Measurements from ENCODE around the gene ERFL.

Gene ERFL

GRCh38 chr19:41912899-41913537 is 15.2 kb downstream of the ERFL start:
- DNase-seq = no peak

- no peak for DNase-seq
Measured at GRCh38 chr19:41911889-41912731, 16.1 kb downstream of the ERFL start.

- DNase-seq = no peak
Measured at GRCh38 chr19:41910992-41911888, 17.0 kb downstream of the ERFL start.

GRCh38 chr19:41910240-41910991 is 17.8 kb downstream of the ERFL start:
- DNase-seq = no peak

GRCh38 chr19:41909706-41910105 is 18.5 kb downstream of the ERFL start:
- no peak for DNase-seq

GRCh38 chr19:41908724-41909464 is 19.4 kb downstream of the ERFL start:
- no peak for DNase-seq

GRCh38 chr19:41907994-41908615 is 20.1 kb downstream of the ERFL start:
- no peak for DNase-seq

GRCh38 chr19:41906916-41907680 is 21.2 kb downstream of the ERFL start:
- no peak for DNase-seq

GRCh38 chr19:41906271-41906670 is 22.0 kb downstream of the ERFL start:
- no peak for DNase-seq

GRCh38 chr19:41905273-41906002 is 22.8 kb downstream of the ERFL start:
- no peak for DNase-seq

- DNase-seq = no peak
Measured at GRCh38 chr19:41904118-41904870, 24.0 kb downstream of the ERFL start.

- DNase-seq = no peak
Measured at GRCh38 chr19:41903193-41903953, 24.9 kb downstream of the ERFL start.

GRCh38 chr19:41902594-41902993 is 25.7 kb downstream of the ERFL start:
- no peak for DNase-seq

- DNase-seq = no peak
Measured at GRCh38 chr19:41901707-41902360, 26.4 kb downstream of the ERFL start.

GRCh38 chr19:41898235-41898634 is 30.0 kb downstream of the ERFL start:
- no peak for DNase-seq

GRCh38 chr19:41897820-41898219 is 30.4 kb downstream of the ERFL start:
- DNase-seq = no peak

GRCh38 chr19:41897181-41897580 is 31.1 kb downstream of the ERFL start:
- DNase-seq = no peak

- DNase-seq = no peak
Measured at GRCh38 chr19:41896581-41896942, 31.7 kb downstream of the ERFL start.

Data from NCI-H2081 treated with DMSO at 0.1 percent for 48 hours (cell line).